ENCODE results near the gene DNAJB13. TPM values are rescaled to one million over a fixed set of nuclear protein-coding genes. Genes with fewer than 3 reads are reported as not detected.

DNAJB13 gene
- total and polyA plus RNA-seq, 10 of the 15 experiments (the other 5 are each of a cell fraction or from before 2014, with no cell fraction given): 0.07 to 0.76 (median 0.15) TPM; not detected in 7

- no peak for TF ChIP-seq ZBTB40 (IDR thresholded peaks at IDR 0.05; ENCODE audit: borderline replicate concordance)
- peak; percentile 45 for TF ChIP-seq PBX3 (IDR thresholded peaks at IDR 0.05; ENCODE audit: insufficient replicate concordance, low read depth, low read length)
- peak; percentile 49 for TF ChIP-seq PAX5 (IDR thresholded peaks at IDR 0.05; ENCODE audit: borderline replicate concordance, low read depth, low read length)
- TF ChIP-seq ZBTB11 (CRISPR knock-in tag; IDR thresholded peaks at IDR 0.05): no peak
- no peak for TF ChIP-seq LARP7 (IDR thresholded peaks at IDR 0.05)
- TF ChIP-seq MXI1 (IDR thresholded peaks at IDR 0.05; ENCODE audit: low read depth, low read length): peak; percentile 82
- 0 out of 6 replicates have a peak, but pooled peaks of 1 of the 3 experiments have one; percentile 2 for TF ChIP-seq CTCF (IDR thresholded peaks at IDR 0.05 in 2 of 3, conservative IDR thresholded peaks at IDR 0.05 in 1 of 3; ENCODE audit: control insufficient read depth in 2 of 3, extremely low read depth in 1 of 3, insufficient read depth in 1 of 3, low read depth in 3 of 3, low read length in 3 of 3)
- TF ChIP-seq EED (IDR thresholded peaks at IDR 0.05; ENCODE audit: low read depth): peak; percentile 39
- TF ChIP-seq MTA3 (IDR thresholded peaks at IDR 0.05; ENCODE audit: borderline replicate concordance, low read length): no peak
- TF ChIP-seq CBFB (IDR thresholded peaks at IDR 0.05; ENCODE audit: low read depth): 0 out of 2 replicates have a peak, but pooled peaks have one; percentile 22
- TF ChIP-seq SMARCA5 (IDR thresholded peaks at IDR 0.05): no peak
- TF ChIP-seq SMAD5 (IDR thresholded peaks at IDR 0.05; ENCODE audit: low read depth): 0 out of 2 replicates have a peak, but pooled peaks have one; percentile 9
- no peak for TF ChIP-seq ZNF384 (IDR thresholded peaks at IDR 0.05; ENCODE audit: borderline replicate concordance, low read depth, low read length)
- TF ChIP-seq NFYB (IDR thresholded peaks at IDR 0.05; ENCODE audit: insufficient read depth, low read depth, low read length): peak; percentile 73
- no peak for TF ChIP-seq ZSCAN29 (IDR thresholded peaks at IDR 0.05)
- peak; percentile 49; the same call in 1 of the 2 replicates for TF ChIP-seq POLR2A (IDR thresholded peaks at IDR 0.05; ENCODE audit: low read depth, low read length)
- TF ChIP-seq EP300 (IDR thresholded peaks at IDR 0.05; ENCODE audit: borderline replicate concordance in 1 of 2, control insufficient read depth in 1 of 2, low read depth in 2 of 2, low read length in 2 of 2): peak; percentile 30 to 73; a peak in 3 of 4 replicates
These were observed 29.5 kb downstream of the DNAJB13 start (continued) for GRCh38 chr11:73980001-73980961.

All from GM12878 (cell line).